ENCODE measurements around the gene SS18.

SS18 gene

GRCh38 chr18:26046419-26047077, 43.9 kb downstream of the SS18 start:
- no peak for DNase-seq (ENCODE audit: insufficient read length, low spot score)
- no peak for FAIRE-seq
- no peak for TF ChIP-seq POLR2A (IDR thresholded peaks at IDR 0.05; ENCODE audit: low read depth, low read length)

- FAIRE-seq = no peak
- no peak for DNase-seq (ENCODE audit: insufficient read length, low spot score)
- no peak for TF ChIP-seq POLR2A (IDR thresholded peaks at IDR 0.05; ENCODE audit: low read depth, low read length)
Measured at GRCh38 chr18:26044807-26045206, 45.6 kb downstream of the SS18 start.

GRCh38 chr18:26040051-26040656, 50.3 kb downstream of the SS18 start:
- TF ChIP-seq POLR2A (IDR thresholded peaks at IDR 0.05; ENCODE audit: low read depth, low read length) = no peak
- DNase-seq (ENCODE audit: insufficient read length, low spot score) (no peak), FAIRE-seq (no peak)

GRCh38 chr18:26039203-26039602, 51.2 kb downstream of the SS18 start:
- no peak for FAIRE-seq
- DNase-seq (ENCODE audit: insufficient read length, low spot score) = no peak
- TF ChIP-seq POLR2A (IDR thresholded peaks at IDR 0.05; ENCODE audit: low read depth, low read length) = no peak

GRCh38 chr18:26036635-26037034, 53.8 kb downstream of the SS18 start:
- FAIRE-seq = no peak
- DNase-seq (ENCODE audit: insufficient read length, low spot score) = no peak
- TF ChIP-seq POLR2A (IDR thresholded peaks at IDR 0.05; ENCODE audit: low read depth, low read length) = no peak

GRCh38 chr18:26034850-26035497, 55.4 kb downstream of the SS18 start:
- TF ChIP-seq POLR2A (IDR thresholded peaks at IDR 0.05; ENCODE audit: low read depth, low read length) = no peak
- DNase-seq (ENCODE audit: insufficient read length, low spot score) (no peak), FAIRE-seq (no peak)

GRCh38 chr18:26022585-26022984, 67.8 kb downstream of the SS18 start:
- TF ChIP-seq POLR2A (IDR thresholded peaks at IDR 0.05; ENCODE audit: low read depth, low read length) = no peak
- FAIRE-seq = no peak
- no peak for DNase-seq (ENCODE audit: insufficient read length, low spot score)

- TF ChIP-seq POLR2A (IDR thresholded peaks at IDR 0.05; ENCODE audit: low read depth, low read length) = no peak
- no peak for DNase-seq (ENCODE audit: insufficient read length, low spot score)
- no peak for FAIRE-seq
Measured at GRCh38 chr18:26021061-26021754, 69.2 kb downstream of the SS18 start.

- no peak for FAIRE-seq
- DNase-seq (ENCODE audit: insufficient read length, low spot score) = no peak
Measured at GRCh38 chr18:26017929-26018328, 72.5 kb downstream of the SS18 start.

GRCh38 chr18:26014462-26014861, 76.0 kb downstream of the SS18 start:
- no peak for FAIRE-seq
- DNase-seq (ENCODE audit: insufficient read length, low spot score) = no peak
- no peak for TF ChIP-seq POLR2A (IDR thresholded peaks at IDR 0.05; ENCODE audit: low read depth, low read length)

More at GRCh38 chr18:26017929-26018328, 72.5 kb downstream of the SS18 start:
- TF ChIP-seq POLR2A (IDR thresholded peaks at IDR 0.05; ENCODE audit: low read depth, low read length) = no peak

- DNase-seq (ENCODE audit: insufficient read length, low spot score) (no peak), FAIRE-seq (no peak)
- no peak for TF ChIP-seq POLR2A (IDR thresholded peaks at IDR 0.05; ENCODE audit: low read depth, low read length)
Measured at GRCh38 chr18:26008619-26009018, 81.8 kb downstream of the SS18 start.

GRCh38 chr18:26008096-26008495, 82.3 kb downstream of the SS18 start:
- TF ChIP-seq POLR2A (IDR thresholded peaks at IDR 0.05; ENCODE audit: low read depth, low read length) = no peak
- no peak for FAIRE-seq

GRCh38 chr18:26005950-26006349, 84.5 kb downstream of the SS18 start:
- no peak for TF ChIP-seq POLR2A (IDR thresholded peaks at IDR 0.05; ENCODE audit: low read depth, low read length)
- FAIRE-seq (no peak), DNase-seq (ENCODE audit: insufficient read length, low spot score) (no peak)

More at GRCh38 chr18:26008096-26008495, 82.3 kb downstream of the SS18 start:
- no peak for DNase-seq (ENCODE audit: insufficient read length, low spot score)

- FAIRE-seq (no peak), DNase-seq (ENCODE audit: insufficient read length, low spot score) (no peak)
- no peak for TF ChIP-seq POLR2A (IDR thresholded peaks at IDR 0.05; ENCODE audit: low read depth, low read length)
Measured at GRCh38 chr18:26004832-26005231, 85.6 kb downstream of the SS18 start.

Measured in H54 (cell line).